ENCODE data around the gene GHRH.

GHRH gene, protein sequence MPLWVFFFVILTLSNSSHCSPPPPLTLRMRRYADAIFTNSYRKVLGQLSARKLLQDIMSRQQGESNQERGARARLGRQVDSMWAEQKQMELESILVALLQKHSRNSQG

DNA sequence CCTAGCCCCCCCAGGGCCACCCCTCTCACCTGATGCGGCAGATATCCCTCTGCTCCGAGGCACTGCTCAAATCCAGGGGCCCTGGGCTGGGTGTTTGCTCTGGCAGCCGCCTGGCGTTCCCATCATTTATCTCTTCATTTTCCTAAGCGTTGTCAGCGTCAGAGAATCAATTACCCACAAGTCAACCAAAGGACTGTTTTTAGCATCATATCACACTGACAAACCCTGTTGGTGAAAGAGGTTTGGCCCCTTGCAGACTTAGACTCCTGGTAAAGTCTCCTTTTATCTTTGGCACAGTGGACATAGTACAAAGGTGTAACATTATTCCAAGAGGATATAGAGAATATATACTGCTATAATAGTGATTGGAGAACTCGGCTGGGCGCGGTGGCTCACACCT lies at the start of gene GHRH:
GHRH (minus strand) TSS at position 101 of the 400 bp plus-strand sequence. CDS start 4,925 bp downstream, outside the sequence.
- DNase-seq (ENCODE audit: insufficient read length, low spot score), result no peak
- peak; percentile 40 for FAIRE-seq

DNA sequence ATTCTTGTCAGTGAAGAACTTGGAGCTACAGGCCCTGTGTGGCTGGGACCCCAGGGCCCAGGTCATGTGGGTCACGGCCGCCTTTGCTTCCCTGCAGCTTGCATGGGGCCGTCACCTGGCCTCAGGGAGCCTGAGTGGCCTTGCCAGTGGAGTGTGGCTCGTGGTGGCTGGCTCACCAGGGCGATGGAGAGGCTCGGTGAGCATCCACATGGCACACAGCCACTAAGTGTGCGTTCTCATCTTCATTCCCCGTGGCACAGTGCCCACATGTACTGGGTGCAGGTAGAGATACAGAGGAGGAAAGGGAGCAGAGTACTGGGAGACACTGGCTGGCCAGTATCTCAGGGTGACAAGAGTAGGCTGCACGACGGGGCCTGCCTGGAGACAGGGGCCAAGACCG lies 49.3 kb upstream of the GHRH start:
- FAIRE-seq (no peak), DNase-seq (ENCODE audit: insufficient read length, low spot score) (no peak)

GRCh38 chr20:37309936-37310590 lies 48.4 kb upstream of the GHRH start:
- FAIRE-seq, result peak; percentile 20
- DNase-seq (ENCODE audit: insufficient read length, low spot score), result no peak

DNA sequence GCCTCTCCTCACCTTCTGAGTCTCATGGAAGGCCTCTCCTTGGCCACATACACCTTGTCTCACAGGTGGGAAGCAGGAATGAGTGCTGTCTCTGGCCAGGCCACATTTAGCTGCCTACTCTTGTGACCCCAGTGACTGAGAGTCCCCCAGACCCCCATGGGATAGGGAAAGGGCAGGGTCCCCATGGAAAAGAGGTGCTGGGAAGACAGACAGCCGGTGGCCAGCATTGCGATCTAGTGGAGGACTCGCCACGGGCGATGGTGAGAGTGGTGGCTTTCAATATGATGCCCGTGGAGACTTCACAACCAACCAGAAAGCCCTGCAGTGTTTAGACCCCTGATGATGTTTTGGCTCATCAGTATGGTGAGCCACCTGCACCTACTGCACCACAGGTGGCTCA lies 47.7 kb upstream of the GHRH start:
- DNase-seq (ENCODE audit: insufficient read length, low spot score), result no peak
- no peak for FAIRE-seq

DNA sequence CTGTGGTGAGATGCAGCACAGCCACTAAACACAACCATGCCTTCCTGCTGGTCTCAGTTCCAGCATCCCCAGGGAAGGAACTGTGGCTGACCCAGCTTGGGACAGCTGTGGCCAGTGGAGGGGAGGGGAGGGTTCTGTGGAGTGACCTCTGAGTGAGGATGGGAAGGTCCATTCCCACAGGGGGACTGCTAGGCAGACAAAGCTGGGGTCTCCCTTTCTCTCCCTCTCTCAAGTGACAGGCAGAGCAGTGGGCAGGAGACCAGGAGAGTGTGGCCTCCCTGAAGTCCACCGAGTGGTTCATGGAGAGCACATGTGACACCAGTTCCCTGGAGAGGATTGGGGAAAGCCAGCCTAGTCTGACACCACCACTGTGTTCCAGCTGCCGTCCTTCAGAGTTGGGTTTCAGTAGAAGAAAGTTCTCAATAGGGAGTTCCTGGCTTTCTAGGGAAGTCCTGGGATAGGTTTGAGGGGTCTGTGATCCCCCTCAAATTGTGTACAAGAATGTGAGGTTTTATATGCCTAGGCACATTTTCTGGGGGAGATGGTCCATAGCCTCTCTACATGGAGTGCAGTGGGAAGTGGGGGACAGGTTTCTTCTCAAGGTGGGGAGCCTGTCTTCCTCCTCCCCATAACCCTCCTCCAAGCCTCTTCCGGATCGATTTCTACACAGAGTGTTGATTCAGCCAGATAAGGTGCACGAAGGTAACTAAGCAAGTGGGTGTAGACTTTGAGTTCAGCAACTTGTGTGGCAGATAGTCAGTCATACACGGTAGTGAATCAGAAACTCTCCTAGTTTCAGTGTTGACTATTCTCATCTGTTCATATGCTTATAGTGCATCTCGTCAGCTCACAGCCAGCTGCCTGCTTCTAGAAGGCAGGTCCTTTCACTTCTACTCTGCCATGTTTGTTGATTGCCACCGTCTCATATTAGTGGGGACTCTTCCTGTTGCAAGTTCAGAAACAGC lies 46.8 kb upstream of the GHRH start:
- DNase-seq (ENCODE audit: insufficient read length, low spot score), result no peak
- FAIRE-seq, result peak; percentile 77

GRCh38 chr20:37305839-37306238 lies 44.2 kb upstream of the GHRH start:
- FAIRE-seq (no peak), DNase-seq (ENCODE audit: insufficient read length, low spot score) (no peak)

GRCh38 chr20:37305079-37305478 lies 43.5 kb upstream of the GHRH start:
- FAIRE-seq, result no peak

GRCh38 chr20:37303637-37304036 lies 42.0 kb upstream of the GHRH start:
- FAIRE-seq, result no peak
- DNase-seq (ENCODE audit: insufficient read length, low spot score), result no peak

More at GRCh38 chr20:37305079-37305478, 43.5 kb upstream of the GHRH start:
- no peak for DNase-seq (ENCODE audit: insufficient read length, low spot score)

- FAIRE-seq (no peak), DNase-seq (ENCODE audit: insufficient read length, low spot score) (no peak)
Observed at GRCh38 chr20:37302981-37303380, 41.4 kb upstream of the GHRH start.

GRCh38 chr20:37301558-37301957 lies 39.9 kb upstream of the GHRH start:
- FAIRE-seq (no peak), DNase-seq (ENCODE audit: insufficient read length, low spot score) (no peak)

- DNase-seq (ENCODE audit: insufficient read length, low spot score) (no peak), FAIRE-seq (no peak)
Observed at GRCh38 chr20:37301120-37301519, 39.5 kb upstream of the GHRH start.

- FAIRE-seq, result no peak
- DNase-seq (ENCODE audit: insufficient read length, low spot score), result no peak
Observed at GRCh38 chr20:37299718-37300528, 38.3 kb upstream of the GHRH start.

DNA sequence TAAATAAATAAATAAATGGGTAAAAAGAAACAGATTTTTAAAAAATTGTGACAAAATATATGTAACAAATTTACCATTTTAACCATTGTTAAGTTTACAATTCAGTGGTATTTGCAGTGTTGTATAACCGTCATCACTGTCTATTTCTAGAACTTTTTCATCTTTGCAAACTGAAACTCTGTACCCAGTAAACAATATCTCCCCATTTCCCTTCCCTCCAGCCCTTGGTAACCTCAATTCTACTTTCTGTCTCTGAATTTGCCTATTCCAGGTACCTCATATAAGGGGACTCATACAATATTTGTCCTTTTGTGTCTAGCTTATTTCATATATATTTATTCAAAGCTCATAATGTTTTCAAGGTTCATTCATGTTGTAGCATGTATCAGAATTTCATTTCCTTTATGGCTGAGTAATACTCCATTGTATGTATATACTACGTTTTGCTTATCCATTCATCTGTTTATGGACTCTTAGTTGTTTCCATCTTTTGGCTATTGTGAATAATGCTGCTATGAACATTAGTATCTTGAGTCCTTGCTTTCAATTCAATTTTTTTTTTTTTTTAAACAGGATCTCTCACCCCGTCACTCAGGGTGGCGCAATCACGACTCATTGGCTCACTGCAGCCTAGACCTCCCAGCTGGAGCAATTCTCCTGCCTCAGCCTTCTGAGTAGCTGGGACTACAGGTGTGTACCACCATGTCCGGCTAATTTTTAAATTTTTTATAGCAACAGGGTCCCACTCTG lies 36.8 kb upstream of the GHRH start:
- no peak for DNase-seq (ENCODE audit: insufficient read length, low spot score)
- no peak for FAIRE-seq

DNA sequence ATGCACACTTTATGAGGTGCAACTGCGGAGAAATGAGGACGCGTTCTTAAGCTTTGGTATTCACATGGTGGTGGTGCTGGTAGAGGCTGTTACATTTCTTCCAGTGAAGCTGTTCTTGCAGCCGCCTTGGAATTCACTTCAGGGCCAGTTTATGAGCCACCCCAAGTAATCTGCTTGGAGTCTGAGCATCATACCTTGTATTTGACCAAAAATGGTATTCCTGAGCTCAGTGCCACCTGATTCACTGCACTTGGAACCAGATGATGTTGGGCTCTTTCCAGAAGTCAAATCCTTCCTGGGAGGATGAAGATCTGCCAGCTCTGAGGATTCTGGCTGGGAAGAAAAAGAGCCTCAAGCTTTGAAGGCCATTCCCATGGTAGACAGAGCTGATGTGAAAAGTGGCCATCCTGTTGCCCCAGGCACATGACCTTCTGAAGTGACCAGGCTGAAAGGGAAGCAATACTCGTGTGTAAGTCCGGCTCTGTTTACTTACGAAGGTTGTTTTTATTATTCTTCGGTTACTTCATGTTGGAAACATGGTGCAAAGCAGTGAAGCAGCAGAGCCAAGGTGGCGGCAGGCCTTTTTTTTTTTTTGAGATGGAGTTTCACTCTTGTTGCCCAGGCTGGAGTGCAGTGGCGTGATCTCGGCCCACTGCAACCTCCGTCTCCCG lies 35.6 kb upstream of the GHRH start:
- FAIRE-seq (no peak), DNase-seq (ENCODE audit: insufficient read length, low spot score) (no peak)

- DNase-seq (ENCODE audit: insufficient read length, low spot score) (no peak), FAIRE-seq (no peak)
Observed at GRCh38 chr20:37296371-37296770, 34.8 kb upstream of the GHRH start.

DNA sequence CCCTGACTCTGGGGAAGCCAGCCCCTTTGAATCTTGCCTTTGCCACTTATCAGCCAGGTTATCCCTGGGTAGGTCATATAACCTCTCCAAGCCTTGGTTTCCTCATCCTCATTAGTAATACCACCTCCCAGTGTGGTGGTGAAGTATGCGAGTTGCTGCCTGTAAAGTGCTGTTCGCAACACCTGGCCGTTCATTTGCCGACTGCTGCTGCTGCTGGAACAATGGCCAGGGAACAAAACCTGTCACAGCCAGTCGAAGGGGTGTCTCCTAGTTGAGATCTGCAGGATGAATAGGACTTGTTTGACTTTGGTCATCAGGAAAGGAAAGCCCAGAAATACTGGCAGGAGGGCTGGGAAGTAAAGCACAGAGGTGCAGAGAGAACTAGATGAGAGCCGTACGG lies 34.0 kb upstream of the GHRH start:
- DNase-seq (ENCODE audit: insufficient read length, low spot score) (no peak), FAIRE-seq (peak; percentile 76)

- peak; percentile 86 for FAIRE-seq
- DNase-seq (ENCODE audit: insufficient read length, low spot score), result peak; percentile 98
Observed at GRCh38 chr20:37295001-37295400, 33.4 kb upstream of the GHRH start.

DNA sequence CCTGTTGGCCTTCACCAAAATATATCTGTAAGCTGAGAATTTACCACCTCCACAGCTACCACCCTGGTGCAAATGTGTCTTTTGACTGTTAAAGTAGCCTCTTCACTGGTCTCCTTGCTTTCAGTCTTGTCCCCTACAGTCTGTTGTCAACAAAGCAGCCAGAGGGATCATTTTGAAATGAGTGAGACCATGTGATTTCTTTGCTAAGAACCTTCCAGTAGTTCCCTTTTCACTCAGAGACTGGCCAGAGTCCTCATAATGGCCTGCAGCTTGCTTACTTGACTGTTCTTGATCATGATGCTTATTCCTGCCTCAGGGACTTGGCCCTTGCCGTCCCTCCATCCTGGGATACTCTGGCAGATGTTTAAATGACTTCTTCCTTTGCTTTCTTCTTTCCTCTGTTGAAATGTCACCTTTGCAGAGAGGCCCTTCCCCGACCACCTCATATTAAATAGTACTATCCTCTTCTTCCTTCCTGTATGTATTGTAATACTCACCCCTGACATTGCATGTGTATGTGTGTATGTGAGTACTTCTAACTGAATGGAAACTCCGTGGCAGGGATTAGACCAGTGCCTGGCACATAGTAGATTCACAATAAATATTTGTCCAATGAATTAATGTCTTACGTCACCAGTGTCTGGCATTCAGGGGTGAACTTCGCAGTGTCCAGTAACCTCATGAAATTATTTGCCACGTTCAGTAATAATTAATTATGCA lies 32.8 kb upstream of the GHRH start:
- DNase-seq (ENCODE audit: insufficient read length, low spot score) (no peak), FAIRE-seq (peak; percentile 60)

Measured in HTR-8/SVneo (cell line).